ENCODE results near the gene RAB34. TPM values are rescaled to one million over a fixed set of nuclear protein-coding genes. Genes with fewer than 3 reads are reported as not detected.

Gene RAB34
- total RNA-seq, 2 donors from 2014 or later: 165 to 181 TPM

DNA sequence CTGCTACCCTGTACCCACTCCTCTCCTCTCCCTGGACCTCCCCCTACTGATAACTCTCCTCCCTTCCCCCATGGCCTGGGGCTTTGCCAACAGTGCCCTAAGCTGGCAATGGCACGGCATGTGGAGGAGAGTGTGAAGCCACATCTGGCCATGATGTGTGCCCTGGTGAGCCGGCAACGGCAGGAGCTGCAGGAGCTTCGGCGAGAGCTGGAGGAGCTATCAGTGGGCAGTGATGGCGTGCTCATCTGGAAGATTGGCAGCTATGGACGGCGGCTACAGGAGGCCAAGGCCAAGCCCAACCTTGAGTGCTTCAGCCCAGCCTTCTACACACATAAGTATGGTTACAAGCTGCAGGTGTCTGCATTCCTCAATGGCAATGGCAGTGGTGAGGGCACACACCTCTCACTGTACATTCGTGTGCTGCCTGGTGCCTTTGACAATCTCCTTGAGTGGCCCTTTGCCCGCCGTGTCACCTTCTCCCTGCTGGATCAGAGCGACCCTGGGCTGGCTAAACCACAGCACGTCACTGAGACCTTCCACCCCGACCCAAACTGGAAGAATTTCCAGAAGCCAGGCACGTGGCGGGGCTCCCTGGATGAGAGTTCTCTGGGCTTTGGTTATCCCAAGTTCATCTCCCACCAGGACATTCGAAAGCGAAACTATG, 31.3 kb upstream of the RAB34 start:
- DNase-seq (ENCODE audit: low spot score): no peak
- Histone ChIP-seq H3K27ac (peak overlapping the region; percentile 68 to 99), H3K4me1 (replicated peaks) (peaks cover 26% of the 10 kb centered on the region), H3K27me3 (replicated peaks; ENCODE audit: insufficient read depth) (no peaks in the 10 kb centered on the region), H3K4me3 (no peak overlapping the region), H3K9me3 (no peaks in the 10 kb centered on the region), H3K36me3 (peaks cover 5% of the 10 kb centered on the region in 2 donors)
- no peak for TF ChIP-seq POLR2A (IDR thresholded peaks at IDR 0.05)
- no peak for TF ChIP-seq POLR2AphosphoS5 (IDR thresholded peaks at IDR 0.05)
- no peak for TF ChIP-seq CTCF (IDR thresholded peaks at IDR 0.05)
- intact Hi-C loops (cut with DNase I): loop anchor here (10.0 kb wide), 1 partner anchor 64 kb away; no protein-coding TSS in a partner anchor
- WGBS: 48% methylated on average over 18 of the region's 18 CpGs

- 63% methylated on average over 15 of the region's 18 CpGs for WGBS
- peaks cover 5% of the 10 kb centered on the region in 2 donors for H3K36me3 ChIP-seq
- H3K9me3 ChIP-seq: no peaks in the 10 kb centered on the region
- intact Hi-C loops (cut with DNase I): loop anchor here (10.0 kb wide), 1 partner anchor 63 kb away; no protein-coding TSS in a partner anchor
- H3K4me3 ChIP-seq: no peak overlapping the region
- DNase-seq (ENCODE audit: low spot score): no peak
- no peak for TF ChIP-seq POLR2A (IDR thresholded peaks at IDR 0.05)
- TF ChIP-seq POLR2AphosphoS5 (IDR thresholded peaks at IDR 0.05): no peak
- TF ChIP-seq CTCF (IDR thresholded peaks at IDR 0.05): no peak
- H3K4me1 ChIP-seq (replicated peaks): peaks cover 30% of the 10 kb centered on the region
- H3K27ac ChIP-seq: peak overlapping the region; percentile 99
- H3K27me3 ChIP-seq (replicated peaks; ENCODE audit: insufficient read depth): no peaks in the 10 kb centered on the region
Observed at GRCh38 chr17:28747801-28748750, 30.4 kb upstream of the RAB34 start.

DNA sequence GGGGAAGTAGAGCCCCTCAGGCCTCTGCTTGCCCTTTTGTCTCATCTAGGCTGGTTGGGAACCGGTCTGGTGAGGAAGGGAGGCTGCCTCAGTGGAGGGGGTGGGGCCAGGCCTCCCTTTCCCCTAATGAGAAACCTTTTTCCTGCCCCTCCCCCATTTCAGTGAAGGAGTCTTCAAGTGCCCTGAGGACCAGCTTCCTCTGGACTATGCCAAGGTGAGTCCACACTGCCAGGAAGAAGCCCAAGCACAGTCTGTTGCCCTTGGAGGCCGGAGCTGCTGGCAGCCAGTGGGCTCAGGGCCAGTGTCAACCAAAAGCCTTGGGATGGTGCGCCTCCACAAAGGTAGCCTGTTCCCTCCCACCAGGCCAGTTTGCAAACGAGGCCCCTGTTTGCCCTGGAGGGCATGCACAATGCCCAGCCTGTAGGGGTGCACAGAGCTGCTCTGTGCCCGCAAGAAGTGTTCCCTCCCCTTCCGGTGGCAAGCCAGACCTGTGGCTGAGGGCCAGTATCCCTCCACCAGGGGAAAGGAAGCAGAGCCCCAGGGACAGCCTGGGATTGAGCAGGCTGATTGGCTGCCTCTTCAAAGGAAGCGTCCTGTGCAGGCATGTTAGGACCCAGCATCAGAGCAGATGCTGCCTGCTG, 29.5 kb upstream of the RAB34 start:
- DNase-seq (ENCODE audit: low spot score): peak; percentile 89
- 38% methylated on average over 7 of the region's 7 CpGs for WGBS
- intact Hi-C loops (cut with DNase I): loop anchor here (10.0 kb wide), 1 partner anchor 62 kb away; no protein-coding TSS in a partner anchor

GRCh38 chr17:28746611-28747050, 29.0 kb upstream of the RAB34 start:
- DNase-seq (ENCODE audit: low spot score): no peak
- Histone ChIP-seq H3K36me3 (peaks cover 5% of the 10 kb centered on the region in 2 donors), H3K4me1 (replicated peaks) (peaks cover 31% of the 10 kb centered on the region), H3K27ac (peak overlapping the region; percentile 99), H3K27me3 (replicated peaks; ENCODE audit: insufficient read depth) (no peaks in the 10 kb centered on the region), H3K9me3 (no peaks in the 10 kb centered on the region), H3K4me3 (peak overlapping the region in 1 of 2 donors; percentile 99)
- TF ChIP-seq CTCF (IDR thresholded peaks at IDR 0.05): no peak
- no peak for TF ChIP-seq POLR2AphosphoS5 (IDR thresholded peaks at IDR 0.05)
- TF ChIP-seq POLR2A (IDR thresholded peaks at IDR 0.05): no peak
- 24% methylated on average over 5 of the region's 5 CpGs for WGBS
- intact Hi-C loops (cut with DNase I): loop anchor here (10.0 kb wide), 1 partner anchor 62 kb away; no protein-coding TSS in a partner anchor

More for the DNA sequence above, 29.5 kb upstream of the RAB34 start:
- Histone ChIP-seq H3K4me3 (peak overlapping the region in 1 of 2 donors; percentile 99), H3K9me3 (no peaks in the 10 kb centered on the region), H3K36me3 (peaks cover 5% of the 10 kb centered on the region in 2 donors), H3K27ac (peak overlapping the region; percentile 99), H3K4me1 (replicated peaks) (peaks cover 31% of the 10 kb centered on the region), H3K27me3 (replicated peaks; ENCODE audit: insufficient read depth) (no peaks in the 10 kb centered on the region)
- no peak for TF ChIP-seq POLR2A (IDR thresholded peaks at IDR 0.05)
- TF ChIP-seq CTCF (IDR thresholded peaks at IDR 0.05): peak in 2 of 4 experiments; percentile 19 to 28
- TF ChIP-seq POLR2AphosphoS5 (IDR thresholded peaks at IDR 0.05): peak; percentile 83
